ENCODE results near the gene COPS9. TPM values are rescaled to one million over a fixed set of nuclear protein-coding genes. Genes with fewer than 3 reads are reported as not detected.

COPS9 gene
- total RNA-seq, 1 donor: 73.0 TPM

GRCh38 chr2:240127911-240128607 is 8.0 kb downstream of the COPS9 start:
- TF ChIP-seq, protein P1, sequence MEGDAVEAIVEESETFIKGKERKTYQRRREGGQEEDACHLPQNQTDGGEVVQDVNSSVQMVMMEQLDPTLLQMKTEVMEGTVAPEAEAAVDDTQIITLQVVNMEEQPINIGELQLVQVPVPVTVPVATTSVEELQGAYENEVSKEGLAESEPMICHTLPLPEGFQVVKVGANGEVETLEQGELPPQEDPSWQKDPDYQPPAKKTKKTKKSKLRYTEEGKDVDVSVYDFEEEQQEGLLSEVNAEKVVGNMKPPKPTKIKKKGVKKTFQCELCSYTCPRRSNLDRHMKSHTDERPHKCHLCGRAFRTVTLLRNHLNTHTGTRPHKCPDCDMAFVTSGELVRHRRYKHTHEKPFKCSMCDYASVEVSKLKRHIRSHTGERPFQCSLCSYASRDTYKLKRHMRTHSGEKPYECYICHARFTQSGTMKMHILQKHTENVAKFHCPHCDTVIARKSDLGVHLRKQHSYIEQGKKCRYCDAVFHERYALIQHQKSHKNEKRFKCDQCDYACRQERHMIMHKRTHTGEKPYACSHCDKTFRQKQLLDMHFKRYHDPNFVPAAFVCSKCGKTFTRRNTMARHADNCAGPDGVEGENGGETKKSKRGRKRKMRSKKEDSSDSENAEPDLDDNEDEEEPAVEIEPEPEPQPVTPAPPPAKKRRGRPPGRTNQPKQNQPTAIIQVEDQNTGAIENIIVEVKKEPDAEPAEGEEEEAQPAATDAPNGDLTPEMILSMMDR (IDR thresholded peaks at IDR 0.05; ENCODE audit: insufficient read depth, low read length): no peak
- H3K4me3 ChIP-seq (ENCODE audit: low read depth, low read length): no peak overlapping the region
- no peak for DNase-seq (ENCODE audit: low read depth)

- H3K4me3 ChIP-seq (ENCODE audit: low read depth, low read length): no peak overlapping the region
- no peak for DNase-seq (ENCODE audit: low read depth)
- TF ChIP-seq, protein P1 (IDR thresholded peaks at IDR 0.05; ENCODE audit: insufficient read depth, low read length): no peak
These were observed 8.8 kb downstream of the COPS9 start for GRCh38 chr2:240127191-240127750.

DNA sequence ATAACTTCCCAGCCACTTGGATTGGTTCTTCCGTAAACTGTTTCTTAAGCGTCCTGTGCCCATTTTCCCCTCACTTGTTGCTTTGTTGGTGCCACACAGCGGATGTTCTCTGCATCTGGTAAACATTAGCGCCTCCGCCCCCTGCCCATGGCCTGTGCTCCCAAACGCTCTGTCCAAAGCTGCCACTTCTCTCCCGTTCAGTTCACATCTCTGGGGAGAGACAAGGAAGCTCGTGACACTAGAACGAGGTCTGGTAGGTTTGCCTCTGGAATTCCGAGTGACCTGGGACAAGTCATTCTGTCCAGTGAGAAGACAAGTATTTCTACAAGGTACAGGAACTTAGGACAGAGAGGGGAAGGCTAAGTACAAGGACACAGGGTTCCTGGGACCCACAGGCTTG is 9.4 kb downstream of the COPS9 start:
- DNase-seq (ENCODE audit: low read depth): no peak
- H3K4me3 ChIP-seq (ENCODE audit: low read depth, low read length): no peak overlapping the region
- TF ChIP-seq, protein P1 (IDR thresholded peaks at IDR 0.05; ENCODE audit: insufficient read depth, low read length): no peak

DNA sequence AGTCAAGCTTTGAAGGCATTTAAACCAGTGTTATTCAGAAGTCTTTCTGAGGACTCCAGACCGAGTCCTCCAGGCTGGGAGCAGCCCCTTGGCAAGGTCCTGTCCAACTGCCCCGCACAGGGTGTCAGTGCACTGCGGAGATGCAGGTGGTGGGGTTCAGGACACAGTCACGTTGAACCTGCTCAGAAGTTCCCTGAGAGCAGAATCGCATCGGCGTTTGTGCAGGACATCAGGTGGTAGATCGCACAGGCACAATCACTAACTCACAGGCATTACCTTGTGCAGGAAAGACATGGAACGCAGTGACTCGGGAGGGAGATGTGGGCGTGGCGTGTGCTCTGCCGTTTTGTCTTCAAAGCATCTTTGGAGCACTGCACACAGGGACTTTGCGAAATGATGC is 10.4 kb downstream of the COPS9 start:
- no peak overlapping the region for H3K4me3 ChIP-seq (ENCODE audit: low read depth, low read length)
- DNase-seq (ENCODE audit: low read depth): no peak
- TF ChIP-seq, protein P1 (IDR thresholded peaks at IDR 0.05; ENCODE audit: insufficient read depth, low read length): no peak

GRCh38 chr2:240124651-240125030 is 11.5 kb downstream of the COPS9 start:
- TF ChIP-seq, protein P1 (IDR thresholded peaks at IDR 0.05; ENCODE audit: insufficient read depth, low read length): no peak
- no peak overlapping the region for H3K4me3 ChIP-seq (ENCODE audit: low read depth, low read length)
- DNase-seq (ENCODE audit: low read depth): no peak

DNA sequence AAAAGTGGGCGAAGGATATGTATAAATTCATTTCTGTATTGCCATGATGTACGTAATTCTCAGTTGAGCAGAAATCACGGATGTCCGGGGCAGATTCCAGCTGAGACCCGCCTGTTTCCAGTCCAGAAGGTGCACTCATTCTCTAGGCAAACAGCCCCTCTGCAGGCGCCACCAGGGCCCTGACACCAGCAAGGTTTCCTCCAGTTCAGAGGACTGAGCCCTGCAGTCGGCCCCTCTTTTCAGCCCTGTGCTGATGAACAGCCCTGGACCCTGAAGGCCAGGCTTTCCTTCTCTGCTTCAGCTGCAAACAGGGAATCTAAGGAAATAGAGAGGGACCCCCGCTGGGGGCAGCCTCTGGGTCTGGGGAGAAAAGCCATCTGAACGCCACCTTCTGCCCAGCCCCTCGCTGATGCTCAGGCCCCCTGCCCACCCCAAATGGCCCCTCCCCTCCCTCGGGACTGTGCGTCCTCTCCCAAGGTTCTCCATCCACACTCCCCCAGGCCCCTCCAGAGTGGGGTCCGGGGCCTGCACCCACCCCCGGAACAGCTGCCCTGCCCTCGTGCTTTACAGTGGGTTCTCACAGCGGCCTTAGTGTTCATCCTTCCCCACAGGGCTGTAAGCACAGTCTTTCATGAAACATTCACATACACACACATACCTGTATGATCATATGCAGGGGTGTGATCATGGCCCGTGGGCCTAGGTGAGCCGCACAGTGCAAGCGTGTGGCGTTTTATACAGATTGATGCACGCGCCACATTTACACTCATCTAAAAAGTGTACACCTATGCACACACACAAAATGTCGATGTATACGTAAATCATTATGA is 12.1 kb downstream of the COPS9 start:
- no peak for DNase-seq (ENCODE audit: low read depth)
- H3K4me3 ChIP-seq (ENCODE audit: low read depth, low read length): no peak overlapping the region
- TF ChIP-seq, protein P1 (IDR thresholded peaks at IDR 0.05; ENCODE audit: insufficient read depth, low read length): no peak
